Fibroblast of pulmonary artery (primary cell): ENCODE data around the gene SERPINA1.

ENCODE experiments used
- DNase-seq: peaks from one replicate; pipeline ENCODE4 v3.0.0-alpha.2; 2010; ENCODE audit warnings: low read depth
- H3K4me3 ChIP-seq: replicated peaks from 2 replicates; pipeline ENCODE4 v1.5.1; 2011; ENCODE audit warnings: low read depth, mild to moderate bottlenecking, control low read depth, low read length, moderate library complexity
- TF ChIP-seq, protein P1 (sequence below): IDR thresholded peaks from 2 replicates; pipeline ENCODE4 v1.5.1; 2011; ENCODE audit warnings: mild to moderate bottlenecking, control low read depth, low read length, inconsistent platforms; ENCODE audit errors: missing control alignments

SERPINA1 gene

GRCh38 chr14:94368956-94369355 lies 19.4 kb downstream of the SERPINA1 start:
- TF ChIP-seq, protein P1, sequence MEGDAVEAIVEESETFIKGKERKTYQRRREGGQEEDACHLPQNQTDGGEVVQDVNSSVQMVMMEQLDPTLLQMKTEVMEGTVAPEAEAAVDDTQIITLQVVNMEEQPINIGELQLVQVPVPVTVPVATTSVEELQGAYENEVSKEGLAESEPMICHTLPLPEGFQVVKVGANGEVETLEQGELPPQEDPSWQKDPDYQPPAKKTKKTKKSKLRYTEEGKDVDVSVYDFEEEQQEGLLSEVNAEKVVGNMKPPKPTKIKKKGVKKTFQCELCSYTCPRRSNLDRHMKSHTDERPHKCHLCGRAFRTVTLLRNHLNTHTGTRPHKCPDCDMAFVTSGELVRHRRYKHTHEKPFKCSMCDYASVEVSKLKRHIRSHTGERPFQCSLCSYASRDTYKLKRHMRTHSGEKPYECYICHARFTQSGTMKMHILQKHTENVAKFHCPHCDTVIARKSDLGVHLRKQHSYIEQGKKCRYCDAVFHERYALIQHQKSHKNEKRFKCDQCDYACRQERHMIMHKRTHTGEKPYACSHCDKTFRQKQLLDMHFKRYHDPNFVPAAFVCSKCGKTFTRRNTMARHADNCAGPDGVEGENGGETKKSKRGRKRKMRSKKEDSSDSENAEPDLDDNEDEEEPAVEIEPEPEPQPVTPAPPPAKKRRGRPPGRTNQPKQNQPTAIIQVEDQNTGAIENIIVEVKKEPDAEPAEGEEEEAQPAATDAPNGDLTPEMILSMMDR = no peak
- H3K4me3 ChIP-seq = no peak overlapping the region
- DNase-seq = no peak

DNA sequence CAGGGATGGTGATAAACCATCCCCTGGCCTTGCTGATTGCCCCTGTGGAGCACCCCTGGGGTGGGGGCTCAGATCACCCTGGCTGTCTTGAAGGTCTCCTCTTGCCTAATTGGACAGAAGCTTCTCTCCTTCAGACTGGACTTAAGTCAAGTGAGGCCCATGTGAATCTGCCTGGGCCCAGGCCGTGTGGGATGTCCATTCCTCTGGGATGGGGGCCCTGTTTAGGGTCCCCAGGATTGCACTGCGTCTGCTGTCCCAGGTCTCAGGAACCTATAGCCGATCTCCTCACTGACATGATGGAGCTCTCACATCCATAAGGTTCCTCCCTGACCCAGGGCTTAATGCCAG lies 20.2 kb downstream of the SERPINA1 start:
- H3K4me3 ChIP-seq = no peak overlapping the region
- TF ChIP-seq, protein P1 = no peak
- DNase-seq = no peak

DNA sequence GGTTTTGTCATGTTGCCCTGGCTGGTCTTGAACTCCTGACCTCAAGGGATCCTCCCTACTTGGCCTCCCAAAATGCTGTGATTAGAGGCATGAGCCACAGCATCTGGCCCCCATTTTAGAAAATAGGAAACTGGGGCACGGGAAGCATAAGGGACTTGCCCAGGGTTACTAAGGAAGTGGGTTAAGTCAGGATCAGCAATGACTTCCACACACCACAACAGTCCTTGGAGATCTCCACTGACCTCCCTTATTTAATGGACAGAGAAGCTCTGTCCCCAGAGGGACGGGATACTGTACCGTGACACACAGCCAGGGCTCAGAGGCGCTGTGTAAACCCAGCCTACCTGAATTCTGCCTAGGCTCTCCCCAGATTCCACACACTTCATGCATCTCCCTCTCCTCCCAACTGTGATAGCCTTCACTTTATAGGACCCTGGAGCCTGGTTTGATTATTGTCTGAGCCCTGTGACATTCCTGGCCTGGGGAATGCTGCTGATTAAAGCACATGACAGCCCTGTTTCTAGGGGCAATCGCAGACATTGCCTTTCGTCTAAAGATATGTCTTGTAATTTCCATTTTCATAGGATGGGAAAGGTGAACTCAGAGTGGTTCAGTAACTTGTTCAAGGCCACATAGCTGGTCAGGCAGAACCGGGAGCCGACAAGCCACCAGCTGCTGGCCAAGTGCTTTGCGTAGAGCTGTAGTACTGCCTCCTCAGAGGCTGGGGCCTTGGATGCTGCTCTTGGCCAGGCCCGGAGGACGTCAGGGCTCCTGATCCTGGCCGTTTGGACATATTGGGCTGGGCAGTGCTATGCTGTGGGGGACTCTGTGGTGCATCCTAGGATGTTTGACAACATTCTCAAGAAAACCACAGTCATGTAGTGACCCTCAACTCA lies 20.8 kb downstream of the SERPINA1 start:
- DNase-seq = no peak
- H3K4me3 ChIP-seq = no peak overlapping the region
- TF ChIP-seq, protein P1 = no peak

DNA sequence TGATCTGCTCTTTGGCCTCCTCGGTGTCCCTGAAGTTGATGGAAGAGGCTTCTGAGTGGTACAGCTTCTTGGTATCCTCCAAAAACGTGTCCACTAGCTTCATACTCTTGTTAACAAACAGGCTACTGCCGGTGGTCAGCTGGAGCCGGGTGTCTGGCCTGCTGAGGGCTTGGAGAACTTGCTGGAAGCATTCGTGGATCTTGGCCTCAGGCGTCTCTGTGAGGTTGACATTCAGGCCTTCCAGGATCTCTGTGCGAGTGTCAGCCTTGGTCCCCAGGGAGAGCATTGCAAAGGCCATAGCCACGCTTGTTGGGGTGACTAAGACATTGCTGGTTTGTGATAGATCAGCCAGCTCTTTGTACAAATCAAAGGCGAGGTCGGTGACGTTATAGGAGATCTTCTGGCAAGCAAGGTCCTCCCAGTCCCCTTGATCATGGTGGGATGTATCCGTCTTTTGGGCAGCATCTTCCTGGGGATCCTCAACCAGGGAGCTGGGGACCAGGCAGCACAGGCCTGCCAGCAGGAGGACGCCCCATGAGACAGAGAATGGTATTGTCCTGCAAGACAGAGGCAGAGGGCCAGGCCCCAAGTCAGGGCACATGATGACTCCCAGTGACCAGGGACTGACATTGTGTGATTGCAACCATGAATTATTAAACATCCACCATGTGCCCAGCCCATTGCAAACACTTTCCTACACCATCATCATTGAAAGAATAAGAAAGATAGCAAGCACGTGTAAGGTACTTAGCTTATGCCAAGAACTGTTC lies 22.1 kb downstream of the SERPINA1 start, which contains the start of gene SERPINA2:
Gene SERPINA2, minus strand, starts transcription at position 553 of the 770 bp plus-strand sequence.
- no peak for DNase-seq
- H3K4me3 ChIP-seq = no peak within 1 kb of the TSS
- TF ChIP-seq, protein P1 = no peak

GRCh38 chr14:94365624-94366023 lies 22.8 kb downstream of the SERPINA1 start:
- TF ChIP-seq, protein P1 = no peak
- DNase-seq = no peak
- H3K4me3 ChIP-seq = no peak overlapping the region

GRCh38 chr14:94364964-94365363 lies 23.4 kb downstream of the SERPINA1 start:
- no peak overlapping the region for H3K4me3 ChIP-seq
- DNase-seq = no peak

More at GRCh38 chr14:94364964-94365363, 23.4 kb downstream of the SERPINA1 start:
- TF ChIP-seq, protein P1 = no peak
